IMR-90 (cell line): ENCODE data around the gene NCR1. TPM values are rescaled to one million over a fixed set of nuclear protein-coding genes. Genes with fewer than 3 reads are reported as not detected.

Experiments used
- microRNA-seq, 2 experiments: library from miRNA; stranded (forward) in 1 of 2; unstranded in 1 of 2; fragments of 10-50 nt in 1 of 2; fragments of <30 nt in 1 of 2; gene quantifications in 1 of 2; microRNA quantifications in 1 of 2; one replicate each; pipeline versions ENCODE3 to v1.1.0; 2013 to 2020; ENCODE audit not compliant: insufficient read depth in 1 of 2, insufficient read length in 1 of 2, unreplicated experiment in 1 of 2
- polyA plus RNA-seq, 3 experiments: library from polyadenylated mRNA; depleted of rRNA; stranded (reverse); fragments of >200 nt; gene quantifications; 2 replicates each; pipeline ENCODE4 v1.2.3, GENCODE V29; 2012; ENCODE audit warnings: low replicate concordance in 1 of 3
- small RNA-seq, 5 experiments: library from RNA; depleted of rRNA; stranded (forward); fragments of <200 nt; gene quantifications; one replicate each; pipeline ENCODE3, GENCODE V24; 2012
- total RNA-seq: library from RNA; depleted of rRNA; stranded (reverse); fragments of >200 nt; gene quantifications from 2 replicates; pipeline ENCODE4 v1.2.3, GENCODE V29; 2012; rRNA removed

The NCR1 gene
- total and polyA plus RNA-seq, 2 of the 4 experiments (the other 2 are of a cell fraction): not detected

Small RNAs within 50 kb of the gene (microRNA-seq; reads per million reads assigned to microRNA genes)
- gene AC011476.8 (ENCODE audit: insufficient read depth, insufficient read length): not detected
- gene RNU6-222P (ENCODE audit: insufficient read depth, insufficient read length): not detected

Small RNAs within 50 kb of the gene (small RNA-seq; reads per million reads assigned to genes)
- 0 reads per million in 5 experiments for gene AC011476.8
- 0.11 to 264 (median 0.76) reads per million in 5 experiments for gene RNU6-222P

Other genes with a start within 250 kb of the NCR1 start
- gene LILRB4, start 243.2 kb upstream of the NCR1 start, total RNA-seq: not detected in 2 replicates
- not detected in 2 replicates for gene LILRB4, start 243.2 kb upstream of the NCR1 start, polyA plus RNA-seq (2012; rRNA removed)
- not detected in 2 replicates for gene KIR3DL3, start 181.7 kb upstream of the NCR1 start, total RNA-seq
- not detected in 2 replicates for gene KIR3DL3, start 181.7 kb upstream of the NCR1 start, polyA plus RNA-seq (2012; rRNA removed)
- gene KIR2DL3, start 167.6 kb upstream of the NCR1 start, total RNA-seq: not detected in 2 replicates
- gene KIR2DL3, start 167.6 kb upstream of the NCR1 start, polyA plus RNA-seq (2012; rRNA removed): not detected in 2 replicates
- not detected in 2 replicates for gene KIR2DL1, start 136.4 kb upstream of the NCR1 start, total RNA-seq
- not detected in 2 replicates for gene KIR2DL1, start 136.4 kb upstream of the NCR1 start, polyA plus RNA-seq (2012; rRNA removed)
- gene KIR2DL4, start 102.5 kb upstream of the NCR1 start, total RNA-seq: not detected in 2 replicates
- gene KIR2DL4, start 102.5 kb upstream of the NCR1 start, polyA plus RNA-seq (2012; rRNA removed): not detected in 2 replicates
- gene KIR3DL1, start 89.7 kb upstream of the NCR1 start, total RNA-seq: not detected in 2 replicates
- gene KIR3DL1, start 89.7 kb upstream of the NCR1 start, polyA plus RNA-seq (2012; rRNA removed): not detected in 2 replicates
- gene KIR2DS4, start 73.5 kb upstream of the NCR1 start, total RNA-seq: not detected in 2 replicates
- gene KIR2DS4, start 73.5 kb upstream of the NCR1 start, polyA plus RNA-seq (2012; rRNA removed): not detected in 2 replicates
- gene KIR3DL2, start 55.7 kb upstream of the NCR1 start, total RNA-seq: not detected in 2 replicates
- gene KIR3DL2, start 55.7 kb upstream of the NCR1 start, polyA plus RNA-seq (2012; rRNA removed): not detected in 2 replicates
- not detected in 2 replicates for gene FCAR, start 31.9 kb upstream of the NCR1 start, total RNA-seq
- gene FCAR, start 31.9 kb upstream of the NCR1 start, polyA plus RNA-seq (2012; rRNA removed): not detected in 2 replicates
- gene NLRP7, start 41.4 kb downstream of the NCR1 start, total RNA-seq: not detected in 2 replicates
- not detected in 2 replicates for gene NLRP7, start 41.4 kb downstream of the NCR1 start, polyA plus RNA-seq (2012; rRNA removed)
- gene NLRP2, start 60.2 kb downstream of the NCR1 start, total RNA-seq: not detected in 2 replicates
- gene NLRP2, start 60.2 kb downstream of the NCR1 start, polyA plus RNA-seq (2012; rRNA removed): not detected in 2 replicates
- not detected in 2 replicates for gene GP6, start 132.1 kb downstream of the NCR1 start, total RNA-seq
- 0.03 TPM in 1 of 2 replicates, not detected in the other for gene GP6, start 132.1 kb downstream of the NCR1 start, polyA plus RNA-seq (2012; rRNA removed)
- gene RDH13, start 157.0 kb downstream of the NCR1 start, total RNA-seq: 7.5 and 8.3 TPM in 2 replicates
- 6.9 and 7.8 TPM in 2 replicates for gene RDH13, start 157.0 kb downstream of the NCR1 start, polyA plus RNA-seq (2012; rRNA removed)
- gene EPS8L1, start 169.7 kb downstream of the NCR1 start, total RNA-seq: 0.90 and 1.9 TPM in 2 replicates
- 2.9 and 3.1 TPM in 2 replicates for gene EPS8L1, start 169.7 kb downstream of the NCR1 start, polyA plus RNA-seq (2012; rRNA removed)
- gene PPP1R12C, start 211.5 kb downstream of the NCR1 start, total RNA-seq: 21.1 and 21.5 TPM in 2 replicates
- gene PPP1R12C, start 211.5 kb downstream of the NCR1 start, polyA plus RNA-seq (2012; rRNA removed): 81.4 and 104 TPM in 2 replicates
- gene TNNT1, start 243.1 kb downstream of the NCR1 start, total RNA-seq: 1.3 and 3.1 TPM in 2 replicates
- 2.5 and 2.6 TPM in 2 replicates for gene TNNT1, start 243.1 kb downstream of the NCR1 start, polyA plus RNA-seq (2012; rRNA removed)